Measurements from ENCODE around the gene ARHGAP6.
A peak's percentile ranks its signal among the peaks of the same experiment; 100 is the strongest.
"Not testable (repeated sequence)": the region's sequence is repeated elsewhere in the genome, so short reads cannot be mapped to it uniquely, and the experiment has no call there.

ARHGAP6 gene

DNA sequence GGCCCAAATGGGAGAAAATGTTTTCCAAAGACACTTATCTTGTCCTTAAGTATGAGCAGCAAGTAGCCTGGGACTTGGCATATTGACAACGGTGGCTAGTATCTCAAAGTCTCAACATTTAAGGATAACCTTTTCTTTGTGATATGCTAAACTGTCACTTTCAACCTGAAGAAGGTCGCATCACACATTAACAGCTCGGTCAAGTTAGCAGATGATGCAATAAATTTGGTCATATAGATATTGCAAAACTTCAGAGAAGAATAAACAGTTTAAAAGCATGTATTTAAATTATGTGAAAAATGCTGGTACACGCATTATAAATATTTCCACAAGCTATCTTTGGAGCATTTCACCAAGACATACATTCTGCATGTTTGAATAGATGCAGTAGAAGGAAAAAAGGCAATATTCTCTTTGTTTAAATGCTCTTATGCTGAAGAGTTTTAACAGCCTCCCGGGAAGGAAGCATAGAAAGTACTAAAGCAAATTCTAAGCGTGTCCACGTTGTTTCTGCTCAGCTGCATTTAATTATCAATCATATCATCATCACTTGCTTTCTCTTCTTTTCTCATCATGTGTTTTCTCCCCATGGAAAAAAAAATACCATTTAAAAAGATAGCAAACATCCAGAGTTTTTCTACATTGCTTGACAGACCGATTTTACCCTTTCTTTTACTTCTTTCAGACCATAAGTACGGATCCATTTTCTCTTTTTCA, 24.2 kb downstream of the ARHGAP6 start:
- DNase-seq, result no peak

DNA sequence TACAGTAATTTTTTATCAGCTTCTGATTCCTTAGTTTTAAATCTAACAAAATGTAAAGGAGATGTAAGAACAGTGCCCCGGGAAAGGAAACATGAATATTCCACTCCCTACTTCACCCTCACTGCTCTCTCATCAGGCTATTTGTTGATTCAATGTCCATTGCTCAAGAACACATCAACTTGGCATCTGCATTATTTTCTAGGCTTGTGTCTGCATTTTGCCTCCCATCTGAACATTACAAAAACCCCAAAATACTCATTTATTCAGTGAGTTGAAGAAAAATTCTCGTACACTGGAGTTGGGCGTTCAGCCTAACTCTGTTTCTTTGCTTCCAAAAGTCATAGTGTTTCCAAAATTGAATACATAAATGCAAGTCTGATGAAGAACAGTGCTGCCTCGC, 25.6 kb downstream of the ARHGAP6 start:
- DNase-seq, result no peak

DNA sequence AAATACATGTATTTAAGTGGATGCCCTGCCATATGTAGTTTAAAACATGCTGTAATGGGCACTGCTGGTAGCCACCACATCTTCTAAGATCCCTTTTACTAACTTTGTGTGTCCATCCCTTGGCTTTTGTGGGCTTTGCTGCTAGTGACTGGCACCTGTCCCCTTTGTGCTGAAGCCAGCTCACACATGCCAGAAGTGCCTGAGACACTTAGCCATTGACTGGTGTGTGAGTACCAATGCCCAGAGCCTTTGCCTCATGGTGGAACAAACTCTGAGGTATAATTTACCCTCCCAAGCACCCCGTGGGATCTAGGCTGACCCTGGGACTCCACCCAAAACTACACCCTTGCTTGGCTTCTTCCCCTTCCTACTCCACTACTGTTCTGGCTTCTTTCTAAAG, 33.0 kb downstream of the ARHGAP6 start:
- no peak for DNase-seq

- no peak for DNase-seq
Measured at GRCh38 chrX:11629593-11630211, 36.0 kb downstream of the ARHGAP6 start.

DNA sequence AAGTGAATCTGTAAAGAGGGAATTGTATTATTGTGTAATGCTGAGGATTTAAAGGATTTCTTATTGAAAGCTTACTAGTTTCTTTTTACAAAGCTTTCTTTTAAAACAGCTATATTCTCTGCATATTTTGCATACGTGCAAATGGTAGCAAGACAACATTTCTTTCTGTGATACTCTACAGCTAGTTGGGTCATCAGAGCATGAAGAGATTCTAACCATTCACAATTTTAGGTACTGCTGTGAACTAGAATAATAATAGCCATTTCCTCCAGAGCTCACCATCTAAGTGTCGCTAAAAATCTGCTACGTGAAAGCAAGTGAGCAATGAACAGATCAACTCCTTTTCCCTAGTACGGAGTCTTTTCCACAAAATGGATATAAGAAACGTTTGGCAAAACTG, 37.3 kb downstream of the ARHGAP6 start:
- no peak for DNase-seq

DNA sequence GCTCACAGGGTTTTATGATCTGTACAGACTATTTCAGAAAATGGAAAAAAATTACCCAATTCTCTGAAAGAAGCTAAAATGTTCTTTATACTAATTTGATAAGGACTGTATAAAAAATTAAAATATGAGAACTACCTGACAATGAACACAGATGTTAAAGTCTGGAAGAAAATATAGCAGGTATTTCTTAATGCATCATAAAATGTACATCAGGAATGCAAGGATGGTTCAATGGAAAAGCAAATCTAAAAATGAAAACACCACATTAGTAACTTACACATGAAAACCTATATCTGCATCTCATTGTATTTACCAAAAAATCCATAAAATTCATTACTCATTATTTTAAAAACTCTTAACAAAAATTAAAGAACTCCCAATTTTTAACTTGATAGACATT, 39.4 kb downstream of the ARHGAP6 start:
- no peak for DNase-seq

GRCh38 chrX:11619441-11619840, 46.3 kb downstream of the ARHGAP6 start:
- no peak for DNase-seq

GRCh38 chrX:11614253-11614652, 51.5 kb downstream of the ARHGAP6 start:
- DNase-seq, result not testable (repeated sequence)

DNA sequence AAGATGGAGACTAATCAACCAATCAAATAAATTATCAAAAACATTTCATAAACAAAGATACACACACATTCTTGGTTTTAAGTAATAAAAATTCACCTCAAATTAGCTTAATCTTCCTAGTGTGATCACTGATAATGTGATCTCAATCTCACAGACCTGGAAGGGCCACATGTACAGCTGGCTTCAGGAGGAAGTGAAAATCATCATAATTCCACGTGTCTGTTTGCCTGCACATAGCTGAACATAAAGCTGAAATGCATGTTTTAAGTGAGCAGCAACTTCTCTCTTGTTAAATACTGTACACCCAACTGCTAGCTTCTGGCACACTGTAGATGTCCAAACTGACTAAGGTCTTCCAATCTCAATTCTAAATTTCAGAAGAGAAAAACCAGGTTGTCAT, 53.8 kb downstream of the ARHGAP6 start:
- no peak for DNase-seq

DNA sequence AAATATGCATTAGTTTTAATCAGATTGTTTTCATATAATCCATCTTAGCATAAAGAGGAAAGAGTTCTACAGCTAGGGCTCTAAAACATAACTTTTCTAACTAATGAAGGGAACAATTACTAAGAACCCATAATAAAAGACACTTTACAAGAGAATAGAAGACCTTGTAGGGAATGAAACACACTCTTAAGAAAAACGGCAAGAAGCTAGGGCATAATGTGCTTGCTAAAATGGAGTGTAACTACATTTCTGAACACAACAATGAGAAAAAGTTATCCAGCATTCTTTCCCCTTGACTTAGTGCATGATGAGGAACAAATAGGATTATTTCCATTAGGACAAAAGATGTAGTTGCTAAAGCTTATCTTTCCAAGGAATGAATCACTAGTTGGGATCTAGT, 54.6 kb downstream of the ARHGAP6 start:
- no peak for DNase-seq

GRCh38 chrX:11609109-11609508, 56.6 kb downstream of the ARHGAP6 start:
- DNase-seq, result no peak

DNA sequence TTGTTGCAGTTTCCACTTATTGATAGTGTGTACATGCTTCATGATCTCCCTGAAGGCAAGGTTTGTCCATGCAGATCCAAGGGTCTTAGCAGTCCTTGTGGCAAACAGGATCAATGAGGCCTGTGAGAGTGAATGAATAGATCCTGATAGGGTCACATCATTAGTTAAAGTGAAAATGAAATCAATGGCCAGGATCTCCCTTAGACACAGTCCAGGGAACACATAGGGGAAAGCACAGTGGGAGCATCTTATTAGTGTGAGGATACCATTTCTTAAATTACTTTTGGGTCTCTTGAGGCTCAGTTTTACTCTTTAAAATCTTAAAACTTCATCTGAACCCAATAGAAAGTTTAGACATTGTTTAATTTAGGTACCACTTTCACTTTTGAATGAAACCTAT, 59.3 kb downstream of the ARHGAP6 start:
- DNase-seq, result no peak

DNA sequence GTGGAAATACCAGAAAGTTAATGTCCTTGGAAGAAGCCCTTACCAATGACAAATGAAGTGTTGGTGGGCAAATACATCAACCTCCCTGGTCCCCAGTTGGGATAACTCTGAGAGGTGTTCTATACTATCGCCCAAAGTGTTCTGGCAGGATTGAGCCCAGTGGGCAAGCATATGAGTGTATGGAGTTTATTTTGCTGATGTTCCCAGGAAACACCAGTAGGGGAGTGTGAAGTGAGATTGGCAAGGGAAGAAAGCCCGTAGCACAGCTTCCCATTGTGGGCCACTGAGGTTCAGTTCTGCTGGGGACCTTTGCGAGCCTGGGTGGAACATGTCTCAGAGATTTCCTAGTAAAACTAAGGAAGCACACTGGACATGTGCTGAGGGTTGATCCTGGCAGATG, 65.1 kb downstream of the ARHGAP6 start:
- no peak for DNase-seq

DNA sequence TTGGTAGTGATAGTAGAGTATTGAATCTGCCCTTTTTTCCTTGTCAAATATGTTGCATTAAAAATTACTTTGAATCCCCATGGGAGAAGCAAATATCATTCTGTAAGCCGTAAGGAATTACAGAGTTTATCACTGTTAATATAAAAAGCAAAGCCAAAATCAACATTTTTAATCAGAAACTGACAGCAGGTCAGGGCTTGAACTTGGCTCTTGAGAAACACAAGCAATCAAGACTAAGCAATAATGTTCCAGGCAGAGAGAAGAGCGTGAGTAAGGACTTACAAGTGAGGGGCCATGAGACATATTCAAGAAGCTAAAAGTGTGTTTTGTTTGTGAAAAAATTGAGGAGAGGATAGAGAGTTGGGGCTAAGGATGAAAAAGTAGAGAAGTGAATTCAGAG, 68.2 kb downstream of the ARHGAP6 start:
- no peak for DNase-seq

DNA sequence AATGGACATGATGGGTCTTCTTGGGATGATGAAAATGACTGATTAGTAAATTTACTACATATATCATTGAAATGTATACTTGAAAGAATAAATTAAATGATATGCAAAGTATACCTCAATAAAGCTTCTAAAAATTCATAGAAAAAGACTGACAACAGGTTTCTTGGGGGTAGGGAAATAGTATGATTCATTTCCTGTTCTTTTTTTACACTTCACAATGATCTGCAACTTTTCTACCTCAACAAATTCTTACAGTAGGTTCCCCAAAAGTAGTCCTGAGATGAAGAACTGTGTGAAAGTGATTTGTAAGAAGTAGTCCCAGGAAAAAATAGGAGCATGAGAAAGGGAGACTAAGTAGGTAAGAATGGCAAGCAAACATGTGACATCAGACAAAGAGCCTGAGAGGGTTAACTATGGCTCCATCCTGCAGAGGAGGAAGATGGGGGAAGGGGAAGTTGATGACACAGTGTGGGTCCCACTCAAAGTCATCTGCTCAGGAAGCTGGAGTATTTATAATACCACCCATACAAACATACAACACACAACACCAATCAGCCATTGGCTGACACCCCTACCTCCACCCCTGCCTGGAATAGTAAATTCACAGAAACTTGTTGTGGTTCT, 73.9 kb downstream of the ARHGAP6 start:
- DNase-seq, result peak; percentile 0

DNA sequence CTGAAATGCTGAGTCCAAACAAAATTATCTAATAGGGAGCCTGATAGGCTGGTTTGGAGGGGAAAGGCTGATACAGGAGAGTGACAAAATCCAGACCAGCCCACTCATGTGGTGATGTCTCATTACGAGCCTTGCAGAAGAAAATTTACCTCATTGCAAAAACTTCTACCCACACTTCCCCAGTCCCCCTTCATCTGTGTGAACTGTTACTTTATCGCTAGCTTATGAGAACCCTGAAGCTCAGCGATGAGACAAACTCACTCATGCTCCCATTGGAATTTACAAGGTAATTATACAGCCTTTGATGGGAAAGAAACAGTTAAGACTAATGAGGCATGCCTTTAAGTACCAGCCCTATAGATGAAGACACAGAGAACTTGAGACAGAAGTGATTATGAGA, 76.1 kb downstream of the ARHGAP6 start:
- no peak for DNase-seq

- no peak for DNase-seq
Measured at GRCh38 chrX:11588097-11588496, 77.6 kb downstream of the ARHGAP6 start.

- DNase-seq, result no peak
Measured at GRCh38 chrX:11585174-11585573, 80.5 kb downstream of the ARHGAP6 start.

GRCh38 chrX:11580789-11581188, 84.9 kb downstream of the ARHGAP6 start:
- DNase-seq, result no peak

DNA sequence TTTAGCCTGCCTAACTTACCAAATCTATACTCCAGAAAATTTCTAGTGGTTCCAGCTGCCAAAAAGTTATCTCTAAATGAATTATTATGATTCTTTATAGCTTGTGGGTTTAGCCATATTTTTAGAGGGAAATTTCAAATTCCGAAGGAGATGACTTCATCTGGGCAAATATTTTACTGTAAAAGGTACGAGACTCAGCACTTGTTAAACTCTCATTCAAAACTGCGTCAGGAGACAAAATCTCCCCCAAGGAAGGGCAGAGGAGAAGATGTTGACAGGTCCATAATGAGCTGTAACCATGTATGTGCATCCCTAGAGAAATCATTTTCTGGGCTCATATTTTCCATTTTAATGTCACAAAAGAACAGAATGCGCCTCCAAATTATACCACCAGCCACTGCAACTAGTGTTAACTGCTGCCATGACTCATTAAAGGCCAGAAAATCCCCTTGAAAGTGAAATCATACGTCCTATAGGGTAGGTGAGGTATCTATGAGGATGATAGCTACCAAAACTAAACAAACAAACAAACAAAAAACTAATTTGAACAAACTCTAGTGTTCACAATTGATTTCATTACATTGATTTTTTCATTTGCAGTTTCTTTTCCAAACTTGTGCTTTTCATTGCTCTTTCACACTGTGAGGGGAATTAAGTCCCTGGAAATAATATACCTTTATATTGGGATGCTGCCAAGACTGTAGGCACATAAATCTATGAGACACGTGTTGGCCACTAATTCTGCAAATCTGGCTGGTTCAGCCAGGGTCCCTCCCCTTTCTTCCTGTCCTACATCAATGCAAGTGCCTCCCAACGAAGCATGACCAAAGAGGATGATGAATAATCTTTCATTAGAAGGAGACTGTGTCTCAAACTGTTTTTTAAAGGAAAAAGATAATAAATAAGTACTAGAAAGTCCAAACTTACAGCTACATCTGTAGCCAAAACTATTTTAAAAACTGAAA, 85.8 kb downstream of the ARHGAP6 start:
- DNase-seq, result no peak

- not testable (repeated sequence) for DNase-seq
Measured at GRCh38 chrX:11578301-11578700, 87.4 kb downstream of the ARHGAP6 start.

DNA sequence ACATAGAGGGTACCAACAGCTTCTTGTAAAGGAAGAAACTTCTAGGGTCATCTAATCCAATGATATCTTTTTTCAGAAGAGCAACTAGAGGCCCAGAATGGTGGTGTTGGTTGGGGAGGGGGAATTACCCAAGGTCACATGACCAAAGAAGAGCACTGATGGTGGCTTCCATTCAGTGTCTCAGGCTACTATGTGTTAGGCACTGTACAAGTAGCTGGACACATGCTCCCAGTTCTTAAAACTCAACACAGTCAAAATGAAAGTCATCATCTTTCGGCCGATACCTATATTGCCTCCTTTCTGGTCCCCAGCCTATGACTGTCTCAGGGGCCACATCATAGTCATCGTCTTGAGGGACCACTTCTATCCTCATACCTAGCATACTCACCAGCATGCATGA, 88.1 kb downstream of the ARHGAP6 start:
- DNase-seq, result no peak

DNA sequence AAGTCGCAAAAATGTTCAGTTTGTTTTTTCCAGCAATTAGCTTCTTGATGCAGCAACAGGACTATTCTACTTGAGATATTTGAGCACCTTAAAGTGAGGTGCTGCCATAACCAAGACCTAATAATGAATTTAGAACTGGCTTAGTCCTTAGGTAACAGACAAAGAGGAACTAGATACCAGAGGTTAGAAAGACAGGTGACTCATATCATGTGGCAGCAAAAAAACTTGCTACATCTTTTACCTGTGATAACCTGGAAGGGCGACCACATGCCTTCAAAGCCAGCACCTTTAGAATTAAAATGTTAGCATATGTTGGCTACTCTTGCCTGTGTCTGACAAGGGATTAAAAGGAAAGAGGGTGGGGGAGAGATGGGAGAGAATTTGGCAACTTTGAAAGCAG, 90.4 kb downstream of the ARHGAP6 start:
- DNase-seq, result no peak

All from hematopoietic multipotent progenitor cell treated with erythropoietin and hydrocortisone succinate and interleukin-3 and kit ligand, for 4 days (in vitro differentiated cells).